ENCODE measurements around the gene RBM38.
A peak's percentile ranks its signal among the peaks of the same experiment; 100 is the strongest.

Gene RBM38

DNA sequence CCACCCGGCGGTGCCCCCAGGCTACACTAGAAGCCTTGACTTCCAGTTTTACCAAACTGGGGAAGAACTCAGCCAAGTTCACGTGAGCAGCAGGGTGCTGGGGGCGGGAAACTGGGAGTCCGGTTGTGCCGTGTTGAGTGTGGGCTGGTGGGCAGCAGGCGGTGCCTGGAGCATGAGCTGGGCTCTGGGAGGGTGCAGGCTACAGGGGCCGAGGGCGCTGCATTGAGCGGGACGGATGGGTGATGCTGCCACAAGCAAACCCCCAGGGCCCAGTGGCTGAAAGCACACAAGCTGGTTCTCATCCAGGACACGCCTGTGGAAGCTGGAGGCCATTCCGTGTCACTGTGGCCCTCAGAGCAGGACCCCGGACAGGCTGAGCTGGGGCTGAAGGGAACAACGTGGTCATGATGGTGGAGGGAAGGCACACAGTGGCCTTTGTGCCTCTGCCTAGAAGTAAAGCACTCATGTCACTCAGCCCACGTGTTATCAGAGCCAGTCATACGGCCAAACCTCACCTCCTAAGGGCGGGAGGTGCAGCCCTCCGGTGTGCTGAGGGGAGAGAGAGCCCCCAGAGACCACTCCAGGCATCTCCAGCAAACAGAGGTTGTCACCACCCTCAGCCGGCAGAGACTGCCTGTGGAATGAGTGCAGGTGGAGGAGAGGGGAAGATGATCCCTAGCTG lies 29.5 kb downstream of the RBM38 start:
- no peak overlapping the region for H3K4me3 ChIP-seq (replicated peaks in 1 of 2; ENCODE audit: low read depth in 2 of 2, low read length in 2 of 2)
- no peak for DNase-seq (ENCODE audit: low read depth in 2 of 2)
- TF ChIP-seq CTCF (IDR thresholded peaks at IDR 0.05; ENCODE audit: low read depth, low read length): no peak

DNA sequence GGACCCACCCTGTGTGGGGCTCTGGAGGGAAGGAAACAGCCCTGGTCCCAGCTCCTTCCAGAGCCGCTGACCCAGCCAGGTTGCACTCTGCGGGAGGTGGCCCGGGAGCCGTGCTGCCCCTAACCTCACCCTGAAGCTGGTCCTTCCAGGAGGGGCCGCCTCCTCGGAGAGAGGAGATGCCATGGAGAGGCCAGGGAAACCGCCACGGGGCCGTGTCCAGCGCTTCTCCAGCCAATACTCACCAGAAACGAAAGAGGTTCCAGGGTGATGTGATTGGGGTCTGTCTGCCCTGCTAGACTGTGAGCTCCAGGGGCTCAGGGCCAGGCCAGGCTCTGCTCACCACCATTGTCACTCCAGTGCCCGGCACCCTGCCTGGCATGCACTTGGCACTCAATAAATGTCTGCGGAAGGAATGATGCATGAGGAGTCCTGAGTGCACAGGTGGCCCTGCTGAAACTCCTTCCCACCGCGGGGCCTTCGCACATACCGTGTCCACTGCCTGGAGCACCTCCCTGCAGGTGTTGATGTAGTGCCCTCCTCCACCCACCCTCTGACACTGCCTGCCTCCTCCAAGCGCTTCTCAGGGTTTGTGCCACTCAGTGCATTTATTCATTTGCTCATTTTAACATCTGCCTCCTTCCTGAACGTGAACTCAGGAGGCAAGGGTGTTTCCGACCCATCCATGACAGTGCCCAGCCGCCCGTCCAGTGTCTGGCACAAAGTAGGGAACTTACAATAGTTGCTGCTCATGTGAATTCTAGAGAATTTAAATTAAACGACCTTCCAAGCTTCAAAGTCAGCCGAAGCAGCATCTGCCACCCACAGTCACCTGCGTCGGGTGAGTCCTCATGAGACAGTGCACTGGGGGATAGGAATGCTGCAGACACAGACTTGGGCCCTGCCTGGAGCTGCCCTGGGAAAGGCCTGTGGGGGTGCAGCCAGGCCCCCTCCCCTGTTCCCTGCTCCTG lies 30.3 kb downstream of the RBM38 start:
- no peak for TF ChIP-seq CTCF (IDR thresholded peaks at IDR 0.05; ENCODE audit: low read depth, low read length)
- DNase-seq (ENCODE audit: low read depth in 2 of 2): no peak

DNA sequence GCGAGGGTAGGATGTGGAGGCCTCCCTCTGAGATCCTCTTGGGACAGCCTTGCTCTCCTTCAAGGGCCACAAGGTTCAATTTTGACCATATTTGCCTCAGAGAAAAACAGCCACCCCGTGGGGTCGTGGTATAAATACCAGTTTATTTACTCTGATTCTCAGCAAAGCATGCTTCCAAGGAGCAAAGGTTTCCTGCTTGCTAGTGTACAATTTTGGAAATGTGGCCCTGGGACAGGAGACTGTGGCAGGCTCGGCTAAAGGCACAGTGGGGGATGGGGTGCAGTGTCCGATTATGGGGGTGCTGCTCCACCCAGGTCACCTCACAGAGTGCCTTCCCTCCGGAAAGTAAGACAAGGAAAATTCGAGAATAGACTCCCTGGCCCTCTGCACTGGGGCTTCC lies 31.1 kb downstream of the RBM38 start:
- DNase-seq (ENCODE audit: low read depth in 2 of 2): no peak
- TF ChIP-seq CTCF (IDR thresholded peaks at IDR 0.05; ENCODE audit: low read depth, low read length): no peak
- no peak overlapping the region for H3K4me3 ChIP-seq (replicated peaks in 1 of 2; ENCODE audit: low read depth in 2 of 2, low read length in 2 of 2)

More for the DNA sequence above, 30.3 kb downstream of the RBM38 start:
- no peak overlapping the region for H3K4me3 ChIP-seq (replicated peaks in 1 of 2; ENCODE audit: low read depth in 2 of 2, low read length in 2 of 2)

DNA sequence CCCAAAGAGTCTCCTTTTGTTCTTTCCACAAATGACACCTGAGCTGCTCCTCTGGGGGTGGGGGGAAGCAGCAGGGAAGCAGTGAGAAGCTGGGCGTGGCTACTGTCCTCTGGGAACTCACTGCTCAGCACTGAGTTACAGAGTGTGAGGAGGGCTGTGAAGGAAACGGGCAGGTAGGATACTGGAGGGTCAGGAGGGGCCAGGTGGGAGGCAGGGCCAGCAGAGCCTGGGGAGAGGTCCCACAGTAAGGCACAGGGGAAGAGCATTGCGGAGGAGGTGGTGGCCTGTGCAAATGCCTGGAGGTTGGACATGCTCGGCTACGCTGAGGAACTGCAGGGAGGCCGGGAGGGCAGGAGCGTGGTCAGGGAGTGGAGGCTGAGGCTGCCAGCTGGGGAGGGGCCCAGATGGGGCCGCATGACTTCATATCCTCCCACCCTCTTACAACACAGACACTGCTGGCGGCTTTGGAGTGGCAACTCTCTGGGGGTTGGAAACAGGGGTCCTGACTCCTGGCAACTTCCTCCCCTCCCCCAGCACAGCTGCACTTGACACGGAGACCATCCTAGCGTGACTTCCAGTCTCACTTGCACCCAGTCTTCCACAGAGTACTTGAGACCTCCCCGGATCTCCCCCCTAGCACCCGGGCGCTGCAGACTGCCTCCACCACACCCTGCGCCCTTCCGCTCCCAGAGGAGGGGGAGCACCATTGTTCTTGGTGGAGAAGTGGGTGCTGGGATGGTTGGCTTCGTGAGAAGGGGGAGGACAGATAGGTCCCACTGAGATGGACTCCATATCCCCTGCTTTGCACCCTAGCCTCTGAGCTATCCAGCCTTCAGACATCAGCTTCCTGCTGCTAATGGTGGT lies 34.2 kb downstream of the RBM38 start:
- no peak for TF ChIP-seq CTCF (IDR thresholded peaks at IDR 0.05; ENCODE audit: low read depth, low read length)
- peak in 1 of 2 donors; percentile 31 for DNase-seq (ENCODE audit: low read depth in 2 of 2)
- no peak overlapping the region for H3K4me3 ChIP-seq (replicated peaks in 1 of 2; ENCODE audit: low read depth in 2 of 2, low read length in 2 of 2)

- H3K4me3 ChIP-seq (replicated peaks in 1 of 2; ENCODE audit: low read depth in 2 of 2, low read length in 2 of 2): no peak overlapping the region
- TF ChIP-seq CTCF (IDR thresholded peaks at IDR 0.05; ENCODE audit: low read depth, low read length): no peak
- DNase-seq (ENCODE audit: low read depth in 2 of 2): no peak
Observed at GRCh38 chr20:57426271-57426689, 35.1 kb downstream of the RBM38 start.

DNA sequence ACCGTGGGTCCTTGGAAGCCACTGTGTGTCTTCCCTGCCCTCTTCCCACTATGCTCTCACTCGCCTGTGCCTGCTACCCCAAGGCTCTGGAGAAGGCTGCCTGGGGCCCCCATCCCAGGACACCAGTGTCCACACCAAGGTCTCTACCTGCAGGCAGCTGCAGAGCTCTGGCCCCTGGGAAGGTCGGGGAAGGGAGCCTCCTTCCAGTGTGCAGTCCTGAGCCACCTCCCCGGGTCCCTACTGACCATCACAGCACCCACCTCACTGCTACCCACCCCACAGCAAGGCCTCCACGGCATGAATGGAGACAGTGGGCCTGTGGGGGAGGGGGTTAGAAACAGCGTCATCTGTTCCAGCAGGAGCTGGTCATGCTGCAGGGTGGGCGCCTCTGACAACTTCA lies 35.6 kb downstream of the RBM38 start:
- TF ChIP-seq CTCF (IDR thresholded peaks at IDR 0.05; ENCODE audit: low read depth, low read length): no peak
- no peak for DNase-seq (ENCODE audit: low read depth in 2 of 2)
- no peak overlapping the region for H3K4me3 ChIP-seq (replicated peaks in 1 of 2; ENCODE audit: low read depth in 2 of 2, low read length in 2 of 2)

All from cardiac fibroblast (primary cell).